ENCODE results near the gene CLCF1.

CLCF1 gene

DNA sequence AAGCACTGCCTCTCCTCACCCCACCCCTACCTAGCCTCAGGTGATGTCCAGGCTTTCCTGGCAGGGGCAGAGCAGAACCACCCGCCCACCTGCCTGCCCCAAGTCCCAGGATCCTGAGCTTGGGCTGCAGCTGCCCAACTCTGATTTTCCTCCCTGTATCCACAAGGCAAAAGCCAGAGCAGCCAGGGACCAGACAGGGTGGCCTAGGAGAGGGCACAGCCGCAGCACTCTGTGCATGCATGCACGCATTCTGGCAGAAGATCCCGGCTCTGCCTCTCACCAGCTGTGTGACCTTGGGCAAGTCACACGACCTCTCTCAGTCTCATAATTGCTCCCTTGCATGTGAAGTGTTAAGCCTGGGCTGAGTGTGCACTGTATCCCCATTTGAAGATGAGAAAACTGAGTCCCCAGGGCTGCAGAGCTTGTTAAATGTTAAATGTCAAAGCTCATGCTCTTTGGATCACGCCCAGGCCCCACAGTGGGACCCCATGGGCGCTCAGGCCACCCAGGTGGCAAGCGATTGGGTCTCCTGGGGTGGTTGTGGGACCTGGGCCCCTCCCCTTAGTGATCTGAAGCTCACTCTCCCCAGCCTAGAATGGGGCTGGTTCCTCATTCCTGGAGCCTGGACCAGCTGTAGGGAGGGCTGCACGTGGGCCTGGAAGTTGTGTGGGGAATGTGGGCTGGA lies 39.2 kb upstream of the CLCF1 start:
- TF ChIP-seq, protein P1, sequence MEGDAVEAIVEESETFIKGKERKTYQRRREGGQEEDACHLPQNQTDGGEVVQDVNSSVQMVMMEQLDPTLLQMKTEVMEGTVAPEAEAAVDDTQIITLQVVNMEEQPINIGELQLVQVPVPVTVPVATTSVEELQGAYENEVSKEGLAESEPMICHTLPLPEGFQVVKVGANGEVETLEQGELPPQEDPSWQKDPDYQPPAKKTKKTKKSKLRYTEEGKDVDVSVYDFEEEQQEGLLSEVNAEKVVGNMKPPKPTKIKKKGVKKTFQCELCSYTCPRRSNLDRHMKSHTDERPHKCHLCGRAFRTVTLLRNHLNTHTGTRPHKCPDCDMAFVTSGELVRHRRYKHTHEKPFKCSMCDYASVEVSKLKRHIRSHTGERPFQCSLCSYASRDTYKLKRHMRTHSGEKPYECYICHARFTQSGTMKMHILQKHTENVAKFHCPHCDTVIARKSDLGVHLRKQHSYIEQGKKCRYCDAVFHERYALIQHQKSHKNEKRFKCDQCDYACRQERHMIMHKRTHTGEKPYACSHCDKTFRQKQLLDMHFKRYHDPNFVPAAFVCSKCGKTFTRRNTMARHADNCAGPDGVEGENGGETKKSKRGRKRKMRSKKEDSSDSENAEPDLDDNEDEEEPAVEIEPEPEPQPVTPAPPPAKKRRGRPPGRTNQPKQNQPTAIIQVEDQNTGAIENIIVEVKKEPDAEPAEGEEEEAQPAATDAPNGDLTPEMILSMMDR (IDR thresholded peaks at IDR 0.05; ENCODE audit: control insufficient read depth, extremely low read depth, insufficient read depth): no peak

DNA sequence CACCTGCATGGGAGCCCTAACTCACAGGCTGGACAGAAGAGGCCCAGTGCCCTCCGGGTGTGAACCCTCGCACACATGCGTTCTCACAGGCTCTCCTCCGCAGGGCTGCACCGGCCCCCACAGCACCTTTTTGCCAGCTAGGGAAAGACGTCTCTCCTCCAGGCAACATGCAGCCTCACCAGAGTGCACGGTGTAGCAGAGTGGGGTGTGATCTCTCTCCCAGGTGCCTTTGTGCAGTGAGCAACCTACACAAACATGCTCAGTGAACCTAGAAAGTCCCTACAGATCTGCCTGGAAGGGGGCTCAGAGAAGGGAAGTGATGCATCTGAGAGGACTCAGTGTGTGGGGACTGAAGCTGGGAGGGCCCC lies 38.4 kb upstream of the CLCF1 start:
- no peak for DNase-seq (ENCODE audit: low read depth)
- H3K4me3 ChIP-seq (ENCODE audit: low read depth, low read length): no peak overlapping the region
- TF ChIP-seq, protein P1 (IDR thresholded peaks at IDR 0.05; ENCODE audit: control insufficient read depth, extremely low read depth, insufficient read depth): no peak

More for the DNA sequence above, 39.2 kb upstream of the CLCF1 start:
- DNase-seq (ENCODE audit: low read depth): no peak
- H3K4me3 ChIP-seq (ENCODE audit: low read depth, low read length): no peak overlapping the region

DNA sequence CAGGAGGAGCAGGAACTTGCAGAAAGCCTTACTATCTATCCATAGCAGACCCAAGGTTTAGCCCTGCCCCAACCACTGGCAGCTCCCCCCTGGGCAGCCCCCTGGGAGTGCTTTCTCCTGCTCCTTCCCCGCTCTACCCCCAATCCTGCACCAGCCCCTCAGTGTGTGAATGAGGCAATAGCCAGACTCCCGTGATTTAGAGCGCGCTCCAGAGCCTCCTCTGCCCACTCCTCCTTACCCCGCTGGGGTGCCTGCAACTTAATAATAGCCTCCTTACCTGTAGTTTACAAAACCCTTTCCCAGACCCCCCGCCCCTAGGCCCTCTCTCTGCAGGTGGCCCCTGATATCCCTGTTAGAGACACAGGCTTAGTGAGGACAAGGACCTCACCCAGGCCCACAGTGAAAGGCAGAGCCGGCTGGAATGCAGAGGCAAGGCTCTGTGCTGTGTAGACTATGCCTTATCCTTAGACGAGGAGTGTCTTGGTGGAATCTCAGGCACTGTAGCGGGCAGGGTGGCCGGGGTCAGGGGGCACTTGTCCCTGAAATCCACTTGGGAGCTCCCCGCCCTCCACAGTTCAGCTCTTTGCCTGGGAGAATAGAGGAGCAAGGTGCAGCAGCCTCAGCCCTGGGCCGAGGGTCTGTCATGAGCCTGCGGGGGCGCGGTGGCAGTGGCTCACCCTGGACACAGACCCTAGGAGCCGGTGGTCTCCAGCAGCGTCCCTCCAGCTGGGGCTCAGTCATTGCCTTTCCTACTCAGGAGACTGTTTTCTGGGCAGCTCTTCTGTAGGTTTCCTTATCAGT lies 37.8 kb upstream of the CLCF1 start:
- DNase-seq (ENCODE audit: low read depth): no peak
- H3K4me3 ChIP-seq (ENCODE audit: low read depth, low read length): no peak overlapping the region
- TF ChIP-seq, protein P1 (IDR thresholded peaks at IDR 0.05; ENCODE audit: control insufficient read depth, extremely low read depth, insufficient read depth): no peak

DNA sequence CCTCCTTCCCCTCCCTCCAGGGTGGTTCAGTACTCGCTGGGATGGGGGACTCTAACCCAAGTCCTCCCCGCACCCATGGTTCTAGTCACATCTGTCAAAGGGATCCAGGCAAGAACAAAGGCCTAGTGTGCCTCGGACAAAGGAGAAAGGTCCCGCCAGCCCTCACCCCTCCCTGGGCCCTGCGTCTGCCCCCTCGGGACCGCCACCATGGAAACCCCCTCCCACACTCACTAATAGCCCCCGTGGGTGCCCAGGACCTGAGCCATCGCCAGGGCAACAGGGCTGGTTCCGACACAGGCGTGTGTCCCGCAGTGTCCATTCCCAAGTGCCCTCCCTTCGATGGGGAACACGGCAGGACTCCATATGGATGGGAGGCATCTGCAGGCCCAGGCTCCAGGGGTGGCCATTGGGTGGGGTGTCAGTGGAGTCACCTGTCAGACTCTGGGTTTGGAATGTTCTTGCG lies 37.0 kb upstream of the CLCF1 start:
- DNase-seq (ENCODE audit: low read depth): no peak
- no peak overlapping the region for H3K4me3 ChIP-seq (ENCODE audit: low read depth, low read length)
- TF ChIP-seq, protein P1 (IDR thresholded peaks at IDR 0.05; ENCODE audit: control insufficient read depth, extremely low read depth, insufficient read depth): no peak

DNA sequence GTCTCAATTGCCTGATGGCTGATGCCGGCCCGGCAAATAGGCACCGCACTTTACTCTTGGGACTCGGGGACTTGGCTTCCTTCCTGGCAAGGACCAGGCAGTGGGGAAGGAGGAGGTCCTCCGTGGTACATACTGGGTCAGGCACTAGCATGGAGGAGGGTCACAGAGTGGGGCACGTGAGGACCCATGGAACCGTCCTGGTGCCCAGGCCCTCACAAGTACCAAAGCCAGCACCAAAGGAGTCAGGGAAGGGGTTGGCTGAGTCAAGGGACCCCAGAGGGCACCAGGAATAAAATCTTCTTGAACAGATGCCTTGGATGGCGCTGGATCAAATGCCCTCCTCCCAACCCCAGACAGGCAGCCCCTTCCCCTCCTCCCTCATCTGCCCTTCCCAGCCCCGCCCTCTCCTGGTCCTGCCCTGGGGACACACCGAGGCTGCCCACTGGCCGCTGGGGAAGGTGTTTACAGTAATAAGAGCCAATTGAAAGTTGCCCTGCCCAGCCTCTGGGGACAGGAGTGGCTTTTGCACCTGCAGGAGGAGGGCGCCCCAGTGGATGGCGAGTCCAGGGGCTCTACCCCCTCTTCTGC lies 36.5 kb upstream of the CLCF1 start:
- H3K4me3 ChIP-seq (ENCODE audit: low read depth, low read length): no peak overlapping the region
- TF ChIP-seq, protein P1 (IDR thresholded peaks at IDR 0.05; ENCODE audit: control insufficient read depth, extremely low read depth, insufficient read depth): no peak
- no peak for DNase-seq (ENCODE audit: low read depth)

DNA sequence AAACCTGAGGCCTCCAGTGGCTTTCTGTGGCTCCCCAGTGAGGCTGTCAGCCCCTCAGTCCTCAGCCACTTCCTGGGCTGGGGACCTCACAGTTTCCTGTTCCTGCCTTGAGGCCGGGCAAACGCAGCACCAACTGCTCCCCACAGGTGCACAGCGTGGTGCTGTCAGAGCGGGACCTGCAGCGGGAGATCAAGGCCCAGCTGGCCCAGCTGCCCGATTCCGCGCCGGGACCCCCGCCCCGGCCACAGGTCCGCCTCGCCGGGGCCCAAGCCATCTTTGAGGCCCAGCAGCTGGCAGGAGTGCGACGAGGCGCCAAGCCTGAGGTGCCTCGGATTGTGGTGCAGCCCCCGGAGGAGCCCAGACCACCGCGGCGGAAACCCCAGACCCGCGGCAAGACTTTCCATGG lies 35.9 kb upstream of the CLCF1 start:
- TF ChIP-seq, protein P1 (IDR thresholded peaks at IDR 0.05; ENCODE audit: control insufficient read depth, extremely low read depth, insufficient read depth): no peak
- H3K4me3 ChIP-seq (ENCODE audit: low read depth, low read length): no peak overlapping the region
- DNase-seq (ENCODE audit: low read depth): no peak

Data from LNCaP clone FGC (cell line).